ENCODE measurements around the gene ZNF532.

The ZNF532 gene

DNA sequence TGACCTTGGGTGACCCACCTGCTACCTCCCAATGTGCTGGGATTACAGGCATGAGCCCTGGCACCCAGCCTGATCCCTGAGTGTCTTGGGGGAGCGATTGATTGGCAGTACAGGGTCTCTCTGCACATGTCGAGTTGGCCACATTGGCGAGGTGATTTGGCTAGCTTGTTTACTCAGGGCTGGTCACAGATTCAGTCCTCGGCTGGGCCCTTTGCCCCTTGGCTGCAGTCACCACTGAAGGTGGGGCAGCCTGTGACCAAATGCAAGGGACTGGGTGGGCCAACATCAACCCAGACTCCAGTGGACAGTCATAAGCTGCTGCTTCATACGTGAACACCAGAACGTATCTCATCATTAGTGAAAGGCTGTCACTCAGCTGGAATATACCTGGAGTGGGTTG is 114.9 kb downstream of the ZNF532 start:
- H3K36me3 Mint-ChIP-seq (ENCODE audit: low read depth): peaks cover 72% of the 10 kb centered on the region
- H3K27me3 Mint-ChIP-seq (ENCODE audit: low read depth): no peaks in the 10 kb centered on the region
- no peak for TF ChIP-seq CTCF (IDR thresholded peaks at IDR 0.05; ENCODE audit: unreplicated experiment in 3 of 3)
- H3K9me3 Mint-ChIP-seq: no peaks in the 10 kb centered on the region
- peaks cover 12% of the 10 kb centered on the region for H3K4me1 Mint-ChIP-seq
- no peak overlapping the region for H3K4me3 Mint-ChIP-seq
- no peak overlapping the region for H3K27ac Mint-ChIP-seq

DNA sequence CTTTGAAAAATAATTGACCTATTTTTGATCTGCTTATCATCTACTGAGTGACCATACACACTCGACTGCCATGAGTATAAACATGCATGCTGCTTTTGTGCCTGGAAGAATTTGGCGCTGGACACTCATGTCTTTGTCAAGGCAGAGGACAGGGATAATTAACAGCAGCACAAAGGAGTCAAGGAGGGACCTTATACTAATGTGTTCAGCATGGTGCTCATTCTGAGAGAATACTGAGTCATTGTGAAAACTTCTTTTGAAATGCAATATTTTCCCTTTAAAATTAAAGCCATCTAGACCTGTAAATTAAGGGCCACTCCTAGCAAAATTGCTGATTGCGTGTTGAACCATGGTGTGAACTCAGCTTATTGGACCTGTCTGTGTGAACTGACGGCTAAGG is 116.3 kb downstream of the ZNF532 start:
- H3K4me3 Mint-ChIP-seq: no peak overlapping the region
- no peak for TF ChIP-seq CTCF (IDR thresholded peaks at IDR 0.05; ENCODE audit: unreplicated experiment in 3 of 3)
- H3K9me3 Mint-ChIP-seq: no peaks in the 10 kb centered on the region
- peaks cover 72% of the 10 kb centered on the region for H3K36me3 Mint-ChIP-seq (ENCODE audit: low read depth)
- peaks cover 4% of the 10 kb centered on the region for H3K4me1 Mint-ChIP-seq
- no peak overlapping the region for H3K27ac Mint-ChIP-seq
- no peaks in the 10 kb centered on the region for H3K27me3 Mint-ChIP-seq (ENCODE audit: low read depth)

DNA sequence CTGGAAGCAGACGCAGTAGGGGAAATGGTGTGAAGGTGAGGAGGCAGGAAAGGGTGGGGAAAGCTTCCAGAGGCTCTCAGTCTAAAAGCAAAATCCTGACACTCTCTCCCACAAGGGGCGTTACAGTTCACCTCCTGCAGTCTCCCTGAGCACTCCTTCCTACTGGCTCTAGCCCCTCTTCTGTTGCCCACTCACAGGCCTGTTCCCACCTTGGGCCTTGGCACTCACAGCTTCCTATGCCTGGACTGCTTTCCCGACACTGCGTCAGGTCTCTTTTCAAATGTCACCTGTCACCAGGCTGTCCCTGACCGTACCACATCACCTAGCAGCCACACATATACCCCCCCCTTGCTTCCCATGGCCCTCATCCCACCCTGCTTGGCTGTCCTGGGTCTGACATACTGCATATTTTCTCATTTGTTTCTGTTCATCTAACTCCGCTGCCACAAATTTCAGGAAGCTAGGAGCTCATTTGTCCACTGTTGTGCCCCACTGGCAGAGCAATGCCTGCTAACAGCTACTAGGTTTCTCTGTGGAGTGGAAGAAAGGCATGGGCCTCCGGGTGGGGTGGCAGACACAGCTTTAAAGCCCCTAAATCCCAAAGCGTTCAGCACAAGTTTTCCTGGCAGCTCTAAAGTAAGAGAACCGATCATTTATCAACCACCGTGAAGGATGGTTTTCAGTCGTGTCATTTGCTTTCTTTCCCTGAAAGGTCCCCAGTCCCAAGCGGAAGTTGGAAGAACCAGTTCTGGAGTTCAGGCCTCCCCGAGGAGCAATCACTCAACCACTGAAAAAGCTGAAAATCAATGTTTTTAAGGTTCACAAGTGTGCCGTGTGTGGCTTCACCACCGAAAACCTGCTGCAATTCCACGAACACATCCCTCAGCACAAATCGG is 118.8 kb downstream of the ZNF532 start:
- Mint-ChIP-seq H3K27ac (peak overlapping the region in 2 of 3 experiments; percentile 52 to 72), H3K9me3 (peaks cover 7% of the 10 kb centered on the region), H3K4me3 (no peak overlapping the region), H3K36me3 (ENCODE audit: low read depth) (peaks cover 82% of the 10 kb centered on the region), H3K4me1 (peaks cover 4% of the 10 kb centered on the region), H3K27me3 (ENCODE audit: low read depth) (no peaks in the 10 kb centered on the region)
- TF ChIP-seq CTCF (IDR thresholded peaks at IDR 0.05; ENCODE audit: unreplicated experiment in 3 of 3): no peak

- Mint-ChIP-seq H3K36me3 (ENCODE audit: low read depth) (peaks cover 37% of the 10 kb centered on the region), H3K27me3 (ENCODE audit: low read depth) (no peaks in the 10 kb centered on the region), H3K4me1 (peaks cover 16% of the 10 kb centered on the region), H3K4me3 (no peak overlapping the region), H3K27ac (no peak overlapping the region), H3K9me3 (peaks cover 19% of the 10 kb centered on the region)
- TF ChIP-seq CTCF (IDR thresholded peaks at IDR 0.05; ENCODE audit: unreplicated experiment in 3 of 3): no peak
Observed at GRCh38 chr18:58988600-58988999, 123.9 kb downstream of the ZNF532 start.

- peaks cover 14% of the 10 kb centered on the region for H3K4me1 Mint-ChIP-seq
- no peak overlapping the region for H3K27ac Mint-ChIP-seq
- no peak for TF ChIP-seq CTCF (IDR thresholded peaks at IDR 0.05; ENCODE audit: unreplicated experiment in 3 of 3)
- no peak overlapping the region for H3K4me3 Mint-ChIP-seq
- H3K9me3 Mint-ChIP-seq: peaks cover 19% of the 10 kb centered on the region
- no peaks in the 10 kb centered on the region for H3K27me3 Mint-ChIP-seq (ENCODE audit: low read depth)
- peaks cover 31% of the 10 kb centered on the region for H3K36me3 Mint-ChIP-seq (ENCODE audit: low read depth)
Observed at GRCh38 chr18:58989184-58989759, 124.6 kb downstream of the ZNF532 start.

Measured in nephron (organoid).